ENCODE results near the gene RAVER2. TPM values are rescaled to one million over a fixed set of nuclear protein-coding genes. Genes with fewer than 3 reads are reported as not detected.
"Not testable (repeated sequence)": the region's sequence is repeated elsewhere in the genome, so short reads cannot be mapped to it uniquely, and the experiment has no call there.

RAVER2 gene
- total and polyA plus RNA-seq, 2 donors (not counting 3 experiments of a cell fraction or from before 2014, with no cell fraction given) = 6.0 to 13.9 TPM

DNA sequence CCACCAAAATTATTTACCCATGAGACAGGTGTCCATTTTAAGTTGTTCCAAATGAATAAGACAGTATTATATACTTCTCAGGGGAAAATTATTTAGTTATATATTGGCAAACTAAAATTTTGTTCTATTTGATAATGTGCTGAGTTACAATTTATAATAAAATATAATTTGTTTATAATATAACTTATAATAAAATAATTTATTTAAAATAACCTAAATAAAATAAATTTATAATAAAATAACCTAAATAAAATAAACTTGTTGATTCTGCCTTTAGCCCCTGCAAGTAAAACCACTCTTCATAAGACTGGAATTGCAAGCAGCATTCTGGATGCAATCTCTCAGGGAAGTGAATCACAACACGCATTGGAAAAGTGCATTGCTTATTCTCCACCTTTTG, 69.6 kb downstream of the RAVER2 start:
- Histone ChIP-seq H2AFZ (ENCODE audit: low read depth, low read length) (no peak overlapping the region), H3K27ac (ENCODE audit: insufficient read depth, low read depth, low read length) (no peak overlapping the region), H3K9me3 (replicated peaks; ENCODE audit: control insufficient read depth, insufficient read depth, low read length) (no peaks in the 10 kb centered on the region), H3K9me1 (replicated peaks; ENCODE audit: control insufficient read depth, extremely low read depth, insufficient read depth, low read length) (no peaks in the 10 kb centered on the region), H3K4me1 (ENCODE audit: control insufficient read depth, extremely low read depth, insufficient read depth, low read length) (no peaks in the 10 kb centered on the region), H4K20me1 (replicated peaks; ENCODE audit: control insufficient read depth, extremely low read depth, insufficient read depth, low read length) (no peaks in the 10 kb centered on the region), H3K4me3 (replicated peaks in 1 of 3; ENCODE audit: insufficient read depth in 1 of 3, low read depth in 1 of 3, low read length in 3 of 3) (no peak overlapping the region), H3K27me3 (ENCODE audit: control insufficient read depth in 2 of 2, insufficient read depth in 2 of 2, low read length in 2 of 2) (no peaks in the 10 kb centered on the region), H3K79me2 (ENCODE audit: control insufficient read depth, insufficient read depth, low read length) (no peaks in the 10 kb centered on the region), H3K9ac (replicated peaks; ENCODE audit: extremely low read depth, insufficient read depth, low read length) (no peak overlapping the region), H3K36me3 (ENCODE audit: control insufficient read depth in 2 of 2, extremely low read depth in 1 of 2, insufficient read depth in 2 of 2, low read length in 2 of 2) (no peaks in the 10 kb centered on the region), H3K4me2 (ENCODE audit: insufficient read depth, low read length) (no peak overlapping the region)
- intact Hi-C loops (cut with micrococcal nuclease) (no loop called here), dilution Hi-C loops (cut with MboI; ENCODE audit: extremely low pct_ligation_motif_present, low sequenced_read_pairs) (no loop called here)
- FAIRE-seq (no peak), DNase-seq (ENCODE audit: low read depth, low spot score) (no peak)
- TF ChIP-seq, protein P1, sequence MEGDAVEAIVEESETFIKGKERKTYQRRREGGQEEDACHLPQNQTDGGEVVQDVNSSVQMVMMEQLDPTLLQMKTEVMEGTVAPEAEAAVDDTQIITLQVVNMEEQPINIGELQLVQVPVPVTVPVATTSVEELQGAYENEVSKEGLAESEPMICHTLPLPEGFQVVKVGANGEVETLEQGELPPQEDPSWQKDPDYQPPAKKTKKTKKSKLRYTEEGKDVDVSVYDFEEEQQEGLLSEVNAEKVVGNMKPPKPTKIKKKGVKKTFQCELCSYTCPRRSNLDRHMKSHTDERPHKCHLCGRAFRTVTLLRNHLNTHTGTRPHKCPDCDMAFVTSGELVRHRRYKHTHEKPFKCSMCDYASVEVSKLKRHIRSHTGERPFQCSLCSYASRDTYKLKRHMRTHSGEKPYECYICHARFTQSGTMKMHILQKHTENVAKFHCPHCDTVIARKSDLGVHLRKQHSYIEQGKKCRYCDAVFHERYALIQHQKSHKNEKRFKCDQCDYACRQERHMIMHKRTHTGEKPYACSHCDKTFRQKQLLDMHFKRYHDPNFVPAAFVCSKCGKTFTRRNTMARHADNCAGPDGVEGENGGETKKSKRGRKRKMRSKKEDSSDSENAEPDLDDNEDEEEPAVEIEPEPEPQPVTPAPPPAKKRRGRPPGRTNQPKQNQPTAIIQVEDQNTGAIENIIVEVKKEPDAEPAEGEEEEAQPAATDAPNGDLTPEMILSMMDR (IDR thresholded peaks at IDR 0.05; ENCODE audit: extremely low read depth in 1 of 2, insufficient read depth in 1 of 2, low read depth in 1 of 2, low read length in 2 of 2) = no peak
- no peak for TF ChIP-seq MYC (IDR thresholded peaks at IDR 0.05; ENCODE audit: low read depth, low read length)
- TF ChIP-seq EZH2 (IDR thresholded peaks at IDR 0.05; ENCODE audit: borderline replicate concordance, low read depth, low read length, severe bottlenecking) = no peak
- no peak for TF ChIP-seq GATA2 (IDR thresholded peaks at IDR 0.05; ENCODE audit: insufficient read depth, insufficient read length, low read depth, low read length)
- TF ChIP-seq, protein P2, sequence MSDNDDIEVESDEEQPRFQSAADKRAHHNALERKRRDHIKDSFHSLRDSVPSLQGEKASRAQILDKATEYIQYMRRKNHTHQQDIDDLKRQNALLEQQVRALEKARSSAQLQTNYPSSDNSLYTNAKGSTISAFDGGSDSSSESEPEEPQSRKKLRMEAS (IDR thresholded peaks at IDR 0.05; ENCODE audit: insufficient read depth, insufficient read length) = no peak
- TF ChIP-seq JUN (IDR thresholded peaks at IDR 0.05; ENCODE audit: borderline replicate concordance, insufficient read depth, insufficient read length, low read depth) = no peak
- no peak for TF ChIP-seq POLR2AphosphoS5 (IDR thresholded peaks at IDR 0.05; ENCODE audit: insufficient read depth, low read depth, low read length)
- no peak for TF ChIP-seq POLR2A (IDR thresholded peaks at IDR 0.05; ENCODE audit: low read depth, low read length)
- TF ChIP-seq FOS (IDR thresholded peaks at IDR 0.05; ENCODE audit: borderline replicate concordance, insufficient read depth, low read length) = no peak
- ChIA-PET CTCF (no interaction called here), POLR2A (no interaction called here)
- no TSS peak for BruUV-seq (replicated peaks)

DNA sequence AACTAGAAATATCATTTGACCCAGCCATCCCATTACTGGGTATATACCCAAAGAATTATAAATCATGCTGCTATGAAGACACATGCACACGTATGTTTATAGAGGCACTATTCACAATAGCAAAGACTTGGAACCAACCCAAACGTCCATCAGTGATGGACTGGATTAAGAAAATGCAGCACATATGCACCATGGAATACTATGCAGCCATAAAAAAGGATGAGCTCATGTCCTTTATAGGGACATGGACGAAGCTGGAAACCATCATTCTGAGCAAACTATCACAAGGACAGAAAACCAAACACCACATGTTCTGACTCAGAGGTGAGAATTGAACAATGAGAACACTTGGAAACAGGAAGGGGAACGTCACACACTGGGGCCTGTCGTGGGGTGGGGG, 72.5 kb downstream of the RAVER2 start:
- H4K20me1 ChIP-seq (replicated peaks; ENCODE audit: control insufficient read depth, extremely low read depth, insufficient read depth, low read length); intact Hi-C loops (cut with micrococcal nuclease); H3K4me1 ChIP-seq (ENCODE audit: control insufficient read depth, extremely low read depth, insufficient read depth, low read length); H3K79me2 ChIP-seq (ENCODE audit: control insufficient read depth, insufficient read depth, low read length); H3K27ac ChIP-seq (ENCODE audit: insufficient read depth, low read depth, low read length); dilution Hi-C loops (cut with MboI; ENCODE audit: extremely low pct_ligation_motif_present, low sequenced_read_pairs); H2AFZ ChIP-seq (ENCODE audit: low read depth, low read length); H3K4me3 ChIP-seq (replicated peaks in 1 of 3; ENCODE audit: insufficient read depth in 1 of 3, low read depth in 1 of 3, low read length in 3 of 3); CTCF ChIA-PET; H3K9me3 ChIP-seq (replicated peaks; ENCODE audit: control insufficient read depth, insufficient read depth, low read length); H3K27me3 ChIP-seq (ENCODE audit: control insufficient read depth in 2 of 2, insufficient read depth in 2 of 2, low read length in 2 of 2); BruUV-seq (replicated peaks); POLR2A ChIA-PET; H3K9ac ChIP-seq (replicated peaks; ENCODE audit: extremely low read depth, insufficient read depth, low read length); H3K36me3 ChIP-seq (ENCODE audit: control insufficient read depth in 2 of 2, extremely low read depth in 1 of 2, insufficient read depth in 2 of 2, low read length in 2 of 2); FAIRE-seq; DNase-seq (ENCODE audit: low read depth, low spot score); H3K9me1 ChIP-seq (replicated peaks; ENCODE audit: control insufficient read depth, extremely low read depth, insufficient read depth, low read length); H3K4me2 ChIP-seq (ENCODE audit: insufficient read depth, low read length): not testable (repeated sequence)

DNA sequence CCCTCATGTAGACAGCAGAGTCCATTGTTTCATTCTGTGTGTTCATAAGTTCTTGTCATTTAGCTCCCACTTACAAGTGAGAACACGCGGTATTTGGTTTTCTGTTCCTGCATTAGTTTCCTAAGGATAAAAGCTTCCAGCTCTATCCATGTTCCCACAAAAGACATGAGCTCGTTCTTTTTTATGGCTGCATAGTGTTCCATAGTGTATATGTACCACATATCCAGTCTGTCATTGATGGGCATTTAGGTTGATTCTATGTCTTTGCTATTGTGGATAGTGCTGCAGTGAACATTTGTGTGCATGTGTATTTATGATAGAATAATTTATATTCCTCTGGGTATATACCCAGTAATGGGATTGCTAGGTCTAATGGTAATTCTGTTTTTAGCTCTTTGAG, 75.7 kb downstream of the RAVER2 start:
- intact Hi-C loops (cut with micrococcal nuclease) = loop anchor here (10.0 kb wide), 1 partner anchor 436 kb away; no protein-coding TSS in a partner anchor
- dilution Hi-C loops (cut with MboI; ENCODE audit: extremely low pct_ligation_motif_present, low sequenced_read_pairs); H3K27me3 ChIP-seq (ENCODE audit: control insufficient read depth in 2 of 2, insufficient read depth in 2 of 2, low read length in 2 of 2); BruUV-seq (replicated peaks); H3K9ac ChIP-seq (replicated peaks; ENCODE audit: extremely low read depth, insufficient read depth, low read length); H3K79me2 ChIP-seq (ENCODE audit: control insufficient read depth, insufficient read depth, low read length); H3K4me2 ChIP-seq (ENCODE audit: insufficient read depth, low read length); H3K9me1 ChIP-seq (replicated peaks; ENCODE audit: control insufficient read depth, extremely low read depth, insufficient read depth, low read length); H3K36me3 ChIP-seq (ENCODE audit: control insufficient read depth in 2 of 2, extremely low read depth in 1 of 2, insufficient read depth in 2 of 2, low read length in 2 of 2); H4K20me1 ChIP-seq (replicated peaks; ENCODE audit: control insufficient read depth, extremely low read depth, insufficient read depth, low read length); H3K4me3 ChIP-seq (replicated peaks in 1 of 3; ENCODE audit: insufficient read depth in 1 of 3, low read depth in 1 of 3, low read length in 3 of 3); H2AFZ ChIP-seq (ENCODE audit: low read depth, low read length); H3K27ac ChIP-seq (ENCODE audit: insufficient read depth, low read depth, low read length); FAIRE-seq; POLR2A ChIA-PET; DNase-seq (ENCODE audit: low read depth, low spot score); H3K4me1 ChIP-seq (ENCODE audit: control insufficient read depth, extremely low read depth, insufficient read depth, low read length); H3K9me3 ChIP-seq (replicated peaks; ENCODE audit: control insufficient read depth, insufficient read depth, low read length): not testable (repeated sequence)
- CTCF ChIA-PET = interaction anchor here (1.0 kb wide), 1 partner anchor 77 kb away, joined by 3 read pairs; no protein-coding TSS in a partner anchor
